Activated CD4-positive, alpha-beta T cell treated with anti-CD3 and anti-CD28 coated beads for 1 hour (primary cell): ENCODE measurements around the gene PEX1.
"Not testable (repeated sequence)": the region's sequence is repeated elsewhere in the genome, so short reads cannot be mapped to it uniquely, and the experiment has no call there.

Experiments used
- DNase-seq: peaks from one replicate; pipeline ENCODE4 v3.0.0-alpha.2; 2020

The PEX1 gene

DNA sequence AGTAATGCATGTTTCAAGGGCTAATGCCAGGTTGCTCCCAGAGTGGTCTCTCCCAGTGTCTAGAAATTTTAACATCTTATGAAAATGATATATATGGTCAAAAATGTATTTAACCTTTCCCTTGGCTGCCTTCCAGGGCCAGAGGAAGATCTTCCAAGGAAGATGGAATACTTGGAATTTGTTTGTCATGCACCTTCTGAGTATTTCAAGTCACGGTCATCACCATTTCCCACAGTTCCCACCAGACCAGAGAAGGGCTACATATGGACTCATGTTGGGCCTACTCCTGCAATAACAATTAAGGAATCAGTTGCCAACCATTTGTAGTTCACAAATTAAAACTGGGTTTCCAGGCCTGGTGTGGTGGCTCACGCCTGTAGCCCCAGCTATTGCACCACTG lies 72.1 kb downstream of the PEX1 start:
- no peak for DNase-seq

GRCh38 chr7:92451645-92452044 lies 76.7 kb downstream of the PEX1 start:
- DNase-seq = no peak

GRCh38 chr7:92448205-92448747 lies 80.0 kb downstream of the PEX1 start:
- peak; percentile 36 for DNase-seq

DNA sequence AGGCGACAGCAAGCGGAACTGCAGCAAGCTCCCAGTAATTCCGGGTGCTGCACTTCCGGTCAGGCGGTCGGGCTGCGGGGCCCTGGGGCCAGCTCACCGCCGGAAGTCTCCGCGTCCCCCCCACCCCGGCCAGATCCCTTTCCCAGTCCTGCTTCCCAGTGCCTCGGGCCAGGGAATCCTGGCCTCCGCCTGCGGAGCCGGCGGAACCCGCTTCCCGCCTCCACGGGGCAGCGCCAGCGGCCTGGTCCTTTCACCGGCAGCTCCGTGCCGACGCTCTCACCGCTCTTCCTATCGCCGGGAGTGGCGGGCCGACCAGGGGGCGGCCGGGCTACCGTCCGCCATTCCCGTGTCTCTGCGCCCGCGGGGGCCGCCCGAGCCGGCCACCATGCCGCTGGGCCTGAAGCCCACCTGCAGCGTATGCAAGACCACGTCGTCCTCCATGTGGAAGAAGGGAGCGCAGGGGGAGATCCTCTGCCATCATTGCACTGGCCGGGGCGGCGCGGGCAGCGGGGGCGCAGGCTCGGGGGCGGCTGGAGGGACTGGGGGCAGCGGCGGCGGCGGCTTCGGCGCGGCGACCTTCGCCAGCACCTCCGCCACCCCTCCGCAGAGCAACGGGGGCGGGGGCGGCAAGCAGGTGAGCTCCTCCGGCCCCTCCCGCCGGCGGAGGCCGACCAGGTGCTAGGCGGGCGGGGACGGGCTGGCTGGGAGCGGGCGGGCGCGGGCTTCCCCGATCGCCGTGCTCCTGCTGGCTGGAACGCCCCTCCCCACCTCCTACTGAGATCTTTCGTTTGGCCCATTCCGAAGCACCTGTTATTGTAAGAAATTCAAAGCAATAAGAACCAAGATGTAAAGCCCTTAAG lies 80.7 kb downstream of the PEX1 start, which contains the start of gene GATAD1:
Gene GATAD1, plus strand, starts transcription at position 138 of the 860 bp plus-strand sequence. Its CDS starts 248 bp downstream, at position 386.
- peak; percentile 65 for DNase-seq

DNA sequence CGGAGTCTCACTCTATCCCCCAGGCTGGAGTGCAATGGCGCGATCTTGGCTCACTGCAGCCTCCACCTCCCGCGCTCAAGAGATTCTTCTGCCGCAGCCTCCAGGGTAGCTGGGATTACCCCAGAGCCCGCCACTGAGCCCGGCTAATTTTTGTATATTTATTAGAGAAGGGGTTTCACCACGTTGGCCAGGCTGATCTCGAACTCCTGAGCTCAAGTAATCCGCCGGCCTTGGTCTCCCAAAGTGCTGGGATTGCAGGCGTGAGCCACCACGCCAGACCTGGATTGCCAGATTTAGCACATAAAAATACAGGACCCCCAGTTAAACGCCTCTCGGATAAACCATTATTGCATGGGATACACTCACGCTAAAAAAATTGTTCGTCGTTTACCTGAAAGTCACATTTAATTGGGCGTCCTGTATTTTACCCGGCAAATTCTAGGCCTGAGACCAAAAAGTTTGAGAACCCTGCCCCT lies 81.4 kb downstream of the PEX1 start:
- no peak for DNase-seq

GRCh38 chr7:92442720-92443119 lies 85.6 kb downstream of the PEX1 start:
- DNase-seq = not testable (repeated sequence)

GRCh38 chr7:92437956-92438491 lies 90.3 kb downstream of the PEX1 start:
- no peak for DNase-seq
